ENCODE results near the gene NATD1.

Gene NATD1

DNA sequence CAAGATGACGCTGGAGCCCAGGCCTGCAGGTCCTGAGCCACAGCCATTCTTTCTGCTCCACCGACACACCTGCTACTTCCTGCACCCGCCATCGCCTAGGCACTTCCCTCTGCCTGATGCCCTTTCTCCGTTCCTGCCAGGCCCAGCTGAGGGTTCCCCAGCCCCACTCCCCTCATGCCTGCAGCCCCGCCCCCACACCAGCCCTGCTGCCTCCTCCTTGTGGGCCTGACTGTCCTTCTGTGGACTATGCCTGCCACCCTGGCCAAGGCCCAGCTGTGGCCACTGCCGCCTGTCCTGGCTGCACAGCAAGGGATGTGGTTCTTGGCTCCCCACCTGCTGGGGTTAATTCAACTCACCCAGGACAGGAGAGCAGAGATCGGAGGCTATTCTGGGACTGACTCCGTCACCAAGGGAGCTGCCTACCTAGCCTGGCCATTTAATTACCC, 7.5 kb downstream of the NATD1 start:
- no peaks in the 10 kb centered on the region for H3K27me3 Mint-ChIP-seq (ENCODE audit: low read depth)
- no peak overlapping the region for H3K4me3 Mint-ChIP-seq
- no peaks in the 10 kb centered on the region for H3K4me1 Mint-ChIP-seq
- no peak overlapping the region for H3K27ac Mint-ChIP-seq
- H3K9me3 Mint-ChIP-seq: no peaks in the 10 kb centered on the region
- no peaks in the 10 kb centered on the region for H3K36me3 Mint-ChIP-seq (ENCODE audit: low read depth)
- TF ChIP-seq, protein P1, sequence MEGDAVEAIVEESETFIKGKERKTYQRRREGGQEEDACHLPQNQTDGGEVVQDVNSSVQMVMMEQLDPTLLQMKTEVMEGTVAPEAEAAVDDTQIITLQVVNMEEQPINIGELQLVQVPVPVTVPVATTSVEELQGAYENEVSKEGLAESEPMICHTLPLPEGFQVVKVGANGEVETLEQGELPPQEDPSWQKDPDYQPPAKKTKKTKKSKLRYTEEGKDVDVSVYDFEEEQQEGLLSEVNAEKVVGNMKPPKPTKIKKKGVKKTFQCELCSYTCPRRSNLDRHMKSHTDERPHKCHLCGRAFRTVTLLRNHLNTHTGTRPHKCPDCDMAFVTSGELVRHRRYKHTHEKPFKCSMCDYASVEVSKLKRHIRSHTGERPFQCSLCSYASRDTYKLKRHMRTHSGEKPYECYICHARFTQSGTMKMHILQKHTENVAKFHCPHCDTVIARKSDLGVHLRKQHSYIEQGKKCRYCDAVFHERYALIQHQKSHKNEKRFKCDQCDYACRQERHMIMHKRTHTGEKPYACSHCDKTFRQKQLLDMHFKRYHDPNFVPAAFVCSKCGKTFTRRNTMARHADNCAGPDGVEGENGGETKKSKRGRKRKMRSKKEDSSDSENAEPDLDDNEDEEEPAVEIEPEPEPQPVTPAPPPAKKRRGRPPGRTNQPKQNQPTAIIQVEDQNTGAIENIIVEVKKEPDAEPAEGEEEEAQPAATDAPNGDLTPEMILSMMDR (IDR thresholded peaks at IDR 0.05; ENCODE audit: unreplicated experiment in 3 of 3): no peak

DNA sequence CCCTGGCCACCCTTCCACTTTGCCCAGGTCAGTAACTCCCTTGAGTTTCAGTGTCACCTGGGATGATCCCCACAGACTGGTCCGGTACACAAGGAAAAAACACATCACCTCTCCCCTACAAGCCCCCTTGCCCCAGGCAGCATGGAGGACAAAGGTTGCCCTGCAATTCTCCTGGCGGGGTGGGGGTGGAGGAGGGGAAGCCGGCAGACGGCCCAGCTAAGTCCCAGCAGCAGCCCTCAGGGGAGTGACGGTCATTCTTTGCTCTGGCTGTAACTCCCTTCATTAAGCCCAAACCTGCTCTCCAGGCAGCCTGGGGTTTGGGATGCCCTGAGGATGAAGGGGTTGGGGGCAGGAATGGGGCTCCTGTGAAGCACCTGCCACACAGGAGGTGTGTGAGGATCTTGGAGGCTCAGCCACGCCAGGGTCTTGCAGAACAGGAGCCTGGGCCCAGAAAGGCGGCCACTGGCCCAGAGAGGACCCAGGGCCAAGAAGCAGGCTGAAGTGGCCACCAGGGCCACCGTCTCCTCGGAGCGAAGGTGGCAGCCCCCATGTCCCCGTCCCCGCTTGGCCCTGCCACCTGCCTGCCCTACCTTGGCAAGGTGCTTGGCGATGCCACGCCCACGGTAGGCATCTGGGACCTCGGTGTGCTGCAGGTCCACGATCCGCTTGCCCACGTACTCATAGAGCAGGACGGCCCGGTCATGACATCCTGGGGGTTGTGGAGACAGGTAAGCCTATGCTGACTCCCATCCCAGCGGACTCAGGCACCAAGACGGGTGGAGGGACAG, 9.5 kb downstream of the NATD1 start:
- no peak overlapping the region for H3K4me3 Mint-ChIP-seq

DNA sequence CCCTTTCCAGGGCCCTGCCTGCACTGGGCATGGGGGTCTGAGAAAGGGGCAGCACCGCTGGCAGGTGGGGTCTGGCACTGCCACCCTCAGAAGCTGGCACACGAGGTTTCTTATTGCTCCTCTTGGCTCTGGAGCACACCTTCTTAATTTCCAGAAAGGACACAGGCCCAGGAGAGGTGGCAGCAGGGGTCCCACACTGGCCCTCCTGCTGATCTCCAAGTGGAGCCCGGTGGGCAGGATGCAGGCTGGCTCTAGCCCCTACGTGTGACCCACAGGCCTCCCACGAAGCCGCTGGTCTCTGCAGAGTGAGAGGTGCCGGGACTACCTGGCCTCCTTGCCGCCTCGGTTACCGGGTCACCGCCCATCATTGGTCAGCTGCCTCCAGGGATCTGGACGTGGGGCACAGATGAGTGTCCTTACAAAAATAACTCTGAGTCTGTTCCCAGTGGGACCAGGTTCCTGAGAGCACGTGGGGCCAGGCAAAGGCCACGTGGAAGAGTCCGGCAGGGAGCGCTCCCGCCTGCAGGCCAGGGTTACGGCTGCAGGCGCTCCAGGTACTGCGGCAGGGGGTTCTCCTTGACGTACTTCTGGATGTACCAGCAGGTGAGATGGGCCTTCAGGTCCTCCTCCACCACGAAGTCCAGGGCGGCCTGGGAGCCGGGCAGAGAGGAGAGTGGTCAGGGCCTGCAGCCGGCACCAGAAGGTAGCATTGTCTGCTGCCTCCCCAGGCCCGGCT, 10.3 kb downstream of the NATD1 start:
- no peaks in the 10 kb centered on the region for H3K36me3 Mint-ChIP-seq (ENCODE audit: low read depth)
- H3K27ac Mint-ChIP-seq: no peak overlapping the region
- no peaks in the 10 kb centered on the region for H3K4me1 Mint-ChIP-seq
- no peak overlapping the region for H3K4me3 Mint-ChIP-seq
- H3K9me3 Mint-ChIP-seq: no peaks in the 10 kb centered on the region
- no peaks in the 10 kb centered on the region for H3K27me3 Mint-ChIP-seq (ENCODE audit: low read depth)
- TF ChIP-seq, protein P1 (IDR thresholded peaks at IDR 0.05; ENCODE audit: unreplicated experiment in 3 of 3): no peak

More for the DNA sequence above, 9.5 kb downstream of the NATD1 start:
- H3K36me3 Mint-ChIP-seq (ENCODE audit: low read depth): no peaks in the 10 kb centered on the region
- H3K27ac Mint-ChIP-seq: no peak overlapping the region
- TF ChIP-seq, protein P1 (IDR thresholded peaks at IDR 0.05; ENCODE audit: unreplicated experiment in 3 of 3): no peak
- H3K4me1 Mint-ChIP-seq: no peaks in the 10 kb centered on the region
- no peaks in the 10 kb centered on the region for H3K27me3 Mint-ChIP-seq (ENCODE audit: low read depth)
- no peaks in the 10 kb centered on the region for H3K9me3 Mint-ChIP-seq

DNA sequence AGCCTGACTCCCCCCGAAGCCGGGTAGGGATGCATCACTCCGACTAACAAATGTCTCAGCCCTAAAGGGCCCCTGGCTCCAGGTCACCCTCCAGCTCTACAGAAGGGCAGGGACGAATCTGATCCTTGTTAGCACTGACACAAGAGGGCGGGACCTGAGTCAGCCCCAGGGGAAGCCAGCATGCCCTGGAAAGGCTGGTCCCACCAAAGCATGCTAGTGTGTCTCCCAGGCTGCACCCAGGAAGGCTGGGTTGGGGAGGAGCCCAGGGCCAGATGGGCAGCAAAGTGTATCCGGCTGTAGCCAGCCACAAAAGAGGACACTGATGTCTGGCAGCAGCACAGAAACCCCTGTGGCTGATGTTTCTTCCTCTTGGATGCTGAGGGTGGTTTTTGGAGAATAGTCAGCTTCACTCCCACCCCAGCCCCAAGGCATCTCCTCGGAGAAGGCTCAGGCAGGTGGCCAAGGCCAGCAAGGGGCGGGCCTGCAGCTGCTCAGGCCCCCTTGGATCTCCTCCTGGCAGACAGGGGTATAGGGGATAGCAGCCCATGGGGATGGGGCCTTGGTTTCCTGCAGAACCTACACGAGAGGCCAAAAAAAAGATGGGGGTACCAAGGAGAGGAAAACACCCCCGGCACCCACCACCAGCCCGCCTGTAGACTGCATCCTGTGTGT, 11.0 kb downstream of the NATD1 start:
- no peaks in the 10 kb centered on the region for H3K9me3 Mint-ChIP-seq
- H3K4me3 Mint-ChIP-seq: no peak overlapping the region
- no peaks in the 10 kb centered on the region for H3K36me3 Mint-ChIP-seq (ENCODE audit: low read depth)
- H3K27me3 Mint-ChIP-seq (ENCODE audit: low read depth): no peaks in the 10 kb centered on the region
- H3K27ac Mint-ChIP-seq: no peak overlapping the region
- TF ChIP-seq, protein P1 (IDR thresholded peaks at IDR 0.05; ENCODE audit: unreplicated experiment in 3 of 3): no peak
- no peaks in the 10 kb centered on the region for H3K4me1 Mint-ChIP-seq

DNA sequence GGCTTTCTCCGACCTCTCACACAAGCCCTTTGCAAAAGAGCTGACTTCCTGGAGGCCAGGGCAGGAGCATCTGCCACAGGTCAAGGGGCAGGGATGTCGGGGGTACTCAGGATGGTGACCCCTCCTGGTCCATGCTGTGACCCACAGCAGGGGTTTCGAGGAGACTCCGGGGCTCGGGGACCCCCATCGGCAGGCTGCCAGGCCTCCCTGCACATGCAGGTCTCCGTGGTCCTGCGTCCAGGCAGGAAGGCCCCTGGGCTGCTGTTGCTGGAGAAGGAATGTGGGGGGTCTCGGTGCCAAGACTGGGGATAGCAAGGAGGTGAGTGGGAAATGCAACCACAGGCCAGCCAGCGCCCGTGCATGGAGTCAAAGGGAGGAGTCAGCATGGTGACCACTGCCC, 11.6 kb downstream of the NATD1 start:
- Mint-ChIP-seq H3K4me1 (no peaks in the 10 kb centered on the region), H3K27me3 (ENCODE audit: low read depth) (no peaks in the 10 kb centered on the region), H3K4me3 (no peak overlapping the region), H3K27ac (no peak overlapping the region), H3K36me3 (ENCODE audit: low read depth) (no peaks in the 10 kb centered on the region), H3K9me3 (no peaks in the 10 kb centered on the region)
- TF ChIP-seq, protein P1 (IDR thresholded peaks at IDR 0.05; ENCODE audit: unreplicated experiment in 3 of 3): no peak
